GM19023 (cell line): ENCODE results near the gene TRIM2.
"Not testable (repeated sequence)": the region's sequence is repeated elsewhere in the genome, so short reads cannot be mapped to it uniquely, and the experiment has no call there.

Experiments used
- ATAC-seq: cut with Tn5 transposase; IDR thresholded peaks from one replicate; pipeline ENCODE4 v1.9.1; 2021; ENCODE audit warnings: mild to moderate bottlenecking, moderate library complexity; ENCODE audit not compliant: unreplicated experiment

The TRIM2 gene

GRCh38 chr4:153204247-153204671, at the start of gene TRIM2:
Gene TRIM2 (plus strand): TSS chr4:153204443. CDS start chr4:153204531, 88 bp downstream.
- no peak for ATAC-seq

- ATAC-seq = no peak
These were observed 48.6 kb upstream of the TRIM2 start for GRCh38 chr4:153155686-153156085.

- no peak for ATAC-seq
These were observed 48.0 kb upstream of the TRIM2 start for GRCh38 chr4:153156263-153156662.

- ATAC-seq = no peak
These were observed 47.5 kb upstream of the TRIM2 start for GRCh38 chr4:153156721-153157120.

GRCh38 chr4:153159016-153159415, 45.2 kb upstream of the TRIM2 start:
- no peak for ATAC-seq

- ATAC-seq = no peak
These were observed 44.5 kb upstream of the TRIM2 start for GRCh38 chr4:153159728-153160221.

GRCh38 chr4:153160821-153161220, 43.4 kb upstream of the TRIM2 start:
- no peak for ATAC-seq

- ATAC-seq = no peak
These were observed 42.8 kb upstream of the TRIM2 start for GRCh38 chr4:153161226-153161963.

- ATAC-seq = not testable (repeated sequence)
These were observed 39.0 kb upstream of the TRIM2 start for GRCh38 chr4:153165236-153165635.

GRCh38 chr4:153166716-153167501, 37.3 kb upstream of the TRIM2 start:
- ATAC-seq = no peak

GRCh38 chr4:153169776-153170175, 34.5 kb upstream of the TRIM2 start:
- no peak for ATAC-seq

GRCh38 chr4:153170407-153170806, 33.8 kb upstream of the TRIM2 start:
- ATAC-seq = no peak

GRCh38 chr4:153174821-153175567, 29.2 kb upstream of the TRIM2 start:
- no peak for ATAC-seq

GRCh38 chr4:153176938-153177337, 27.3 kb upstream of the TRIM2 start:
- no peak for ATAC-seq

- no peak for ATAC-seq
These were observed 26.4 kb upstream of the TRIM2 start for GRCh38 chr4:153177841-153178240.

- ATAC-seq = no peak
These were observed 25.1 kb upstream of the TRIM2 start for GRCh38 chr4:153179100-153179499.

GRCh38 chr4:153181293-153181692, 22.9 kb upstream of the TRIM2 start:
- no peak for ATAC-seq

- ATAC-seq = no peak
These were observed 22.5 kb upstream of the TRIM2 start for GRCh38 chr4:153181700-153182099.

- no peak for ATAC-seq
These were observed 21.1 kb upstream of the TRIM2 start for GRCh38 chr4:153183146-153183545.

- no peak for ATAC-seq
These were observed 18.9 kb upstream of the TRIM2 start for GRCh38 chr4:153185331-153185852.
